Skeletal muscle tissue (tissue), 4 donors: ENCODE data around the gene RAB36. TPM values are rescaled to one million over a fixed set of nuclear protein-coding genes. Genes with fewer than 3 reads are reported as not detected.

Experiments used
- H3K27ac ChIP-seq: one replicate; pipeline ENCODE4 v1.7.0; 2013; ENCODE audit warnings: mild to moderate bottlenecking, low read depth, low read length, inconsistent platforms
- H3K27me3 ChIP-seq, 3 donors: one replicate each; pipeline ENCODE4 v1.7.0; 2013; ENCODE audit warnings: low read length in 3 of 3; ENCODE audit not compliant: control insufficient read depth in 3 of 3, insufficient read depth in 3 of 3
- H3K36me3 ChIP-seq, 3 donors: one replicate each; pipeline ENCODE4 v1.7.0; 2013; ENCODE audit warnings: low read length in 3 of 3; ENCODE audit not compliant: control insufficient read depth in 3 of 3, insufficient read depth in 3 of 3
- H3K4me1 ChIP-seq, 3 donors: one replicate each; pipeline ENCODE4 v1.7.0; 2013; ENCODE audit warnings: low read length in 3 of 3, mild to moderate bottlenecking in 3 of 3; ENCODE audit not compliant: control insufficient read depth in 3 of 3, insufficient read depth in 3 of 3
- H3K4me3 ChIP-seq, 3 donors: one replicate each; pipeline ENCODE4 v1.7.0; 2013; ENCODE audit warnings: low read length in 3 of 3
- H3K9ac ChIP-seq, 3 donors: one replicate each; pipeline ENCODE4 v1.7.0; 2013; ENCODE audit warnings: low read length in 3 of 3, mild to moderate bottlenecking in 3 of 3, moderate library complexity in 2 of 3, low read depth in 1 of 3
- H3K9me3 ChIP-seq, 3 donors: one replicate each; pipeline ENCODE4 v1.7.0; 2013; ENCODE audit warnings: low read length in 3 of 3; ENCODE audit not compliant: control insufficient read depth in 3 of 3
- total RNA-seq: library from RNA; depleted of rRNA; stranded (reverse); fragments of >200 nt; gene quantifications from one replicate; pipeline ENCODE4 v1.2.3, GENCODE V29; 2014
- donor health status: Osteomylitis.

Gene RAB36
- total RNA-seq, 1 donor from 2014 or later: 0.52 TPM

DNA sequence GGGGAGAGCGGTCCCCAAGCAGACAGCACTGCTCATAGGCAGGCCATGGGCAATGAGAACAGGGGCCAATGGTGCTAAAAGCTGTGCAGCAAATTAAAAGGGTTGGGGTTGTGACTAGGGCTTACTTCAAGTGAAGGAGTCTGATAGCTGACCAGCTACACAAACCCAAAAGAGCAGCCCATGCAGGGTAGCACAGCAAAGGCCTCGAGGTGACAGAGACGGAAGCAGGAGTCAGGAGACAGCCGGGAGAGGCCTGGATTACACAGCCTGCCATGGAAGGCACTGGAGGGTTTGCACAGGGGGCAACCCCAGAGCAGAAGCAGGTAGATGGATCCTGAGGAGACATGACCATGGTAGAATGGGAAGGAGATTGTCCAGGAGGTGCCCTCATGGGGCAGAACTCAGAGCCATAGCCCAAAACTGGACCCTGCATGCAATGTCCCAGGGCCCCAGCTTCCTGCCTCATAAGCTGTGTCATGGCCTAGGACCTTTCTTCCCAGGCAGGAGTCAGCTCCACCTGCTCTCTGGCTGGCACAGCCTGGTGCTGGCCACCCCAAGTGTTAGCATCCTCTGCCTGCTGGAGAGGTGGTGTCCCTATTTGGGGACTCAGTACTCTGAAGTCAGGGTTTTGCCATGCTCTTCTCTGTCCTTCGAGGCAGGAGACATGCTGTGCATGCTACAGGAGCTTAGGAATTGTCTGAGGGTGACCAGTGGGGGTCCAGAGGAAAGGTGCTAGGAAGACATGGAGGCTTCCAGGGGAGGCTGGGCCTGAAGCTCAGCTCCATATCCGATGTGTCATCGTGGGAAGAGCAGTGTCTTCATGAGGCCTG lies 36.8 kb upstream of the RAB36 start:
- no peak overlapping the region for H3K4me3 ChIP-seq
- H3K9ac ChIP-seq: no peak overlapping the region
- no peaks in the 10 kb centered on the region for H3K9me3 ChIP-seq
- H3K27ac ChIP-seq: no peak overlapping the region
- peaks cover 0 to 16% (median 11%) of the 10 kb centered on the region in 3 donors for H3K4me1 ChIP-seq
- H3K36me3 ChIP-seq: no peaks in the 10 kb centered on the region
- H3K27me3 ChIP-seq: peaks cover 0 to 2% (median 0%) of the 10 kb centered on the region in 3 donors

GRCh38 chr22:23109079-23109347 lies 36.3 kb upstream of the RAB36 start:
- Histone ChIP-seq H3K27ac (no peak overlapping the region), H3K36me3 (no peaks in the 10 kb centered on the region), H3K9ac (no peak overlapping the region), H3K4me1 (peaks cover 0 to 19% (median 11%) of the 10 kb centered on the region in 3 donors), H3K9me3 (no peaks in the 10 kb centered on the region), H3K27me3 (peaks cover 0 to 2% (median 0%) of the 10 kb centered on the region in 3 donors), H3K4me3 (no peak overlapping the region)

- Histone ChIP-seq H3K9ac (no peak overlapping the region), H3K4me1 (peaks cover 0 to 19% (median 11%) of the 10 kb centered on the region in 3 donors), H3K27me3 (peaks cover 0 to 5% (median 4%) of the 10 kb centered on the region in 3 donors), H3K27ac (no peak overlapping the region), H3K4me3 (no peak overlapping the region), H3K36me3 (no peaks in the 10 kb centered on the region), H3K9me3 (no peaks in the 10 kb centered on the region)
These were observed 35.8 kb upstream of the RAB36 start for GRCh38 chr22:23109441-23109978.

- Histone ChIP-seq H3K4me3 (no peak overlapping the region), H3K4me1 (peaks cover 0 to 19% (median 11%) of the 10 kb centered on the region in 3 donors), H3K9ac (no peak overlapping the region), H3K9me3 (no peaks in the 10 kb centered on the region), H3K27me3 (peaks cover 0 to 12% (median 4%) of the 10 kb centered on the region in 3 donors), H3K36me3 (no peaks in the 10 kb centered on the region), H3K27ac (no peak overlapping the region)
These were observed 34.9 kb upstream of the RAB36 start for GRCh38 chr22:23110190-23110921.

GRCh38 chr22:23110922-23111527 lies 34.3 kb upstream of the RAB36 start:
- H3K4me1 ChIP-seq: peaks cover 0 to 19% (median 11%) of the 10 kb centered on the region in 3 donors
- H3K27me3 ChIP-seq: peaks cover 0 to 12% (median 4%) of the 10 kb centered on the region in 3 donors
- H3K9ac ChIP-seq: no peak overlapping the region
- H3K36me3 ChIP-seq: no peaks in the 10 kb centered on the region
- no peaks in the 10 kb centered on the region for H3K9me3 ChIP-seq
- H3K27ac ChIP-seq: no peak overlapping the region
- H3K4me3 ChIP-seq: no peak overlapping the region

DNA sequence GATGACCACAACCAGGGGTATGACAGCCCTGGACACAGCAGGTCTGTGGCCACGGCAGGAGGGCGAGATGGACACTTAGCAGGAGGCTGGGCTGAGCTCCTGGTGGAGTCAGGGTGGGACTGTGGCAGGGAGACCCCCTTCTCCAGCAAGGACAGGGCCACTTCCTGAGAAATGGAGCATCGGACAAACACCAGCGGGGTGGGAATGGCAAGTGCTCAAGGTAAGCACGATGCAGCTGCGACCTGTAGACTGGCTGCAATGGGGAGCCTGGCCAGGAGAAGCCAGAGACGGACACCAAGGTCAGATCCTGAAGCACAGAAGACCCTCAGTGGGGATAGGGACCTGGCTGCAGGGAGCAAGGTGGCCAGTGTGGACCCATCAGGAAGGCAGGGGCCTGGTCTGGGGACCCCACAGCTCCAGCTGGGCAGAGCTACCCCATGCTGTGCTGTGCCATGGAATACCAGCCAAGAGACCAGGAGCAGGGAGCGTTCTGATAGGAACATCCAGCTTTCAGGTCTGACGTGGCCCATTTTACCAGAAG lies 32.7 kb upstream of the RAB36 start:
- Histone ChIP-seq H3K27ac (no peak overlapping the region), H3K27me3 (peaks cover 0 to 12% (median 8%) of the 10 kb centered on the region in 3 donors), H3K36me3 (no peaks in the 10 kb centered on the region), H3K9ac (no peak overlapping the region), H3K4me1 (peaks cover 0 to 19% (median 11%) of the 10 kb centered on the region in 3 donors), H3K9me3 (no peaks in the 10 kb centered on the region), H3K4me3 (no peak overlapping the region)

- Histone ChIP-seq H3K36me3 (no peaks in the 10 kb centered on the region), H3K27me3 (peaks cover 0 to 12% (median 8%) of the 10 kb centered on the region in 3 donors), H3K27ac (no peak overlapping the region), H3K9ac (no peak overlapping the region), H3K9me3 (no peaks in the 10 kb centered on the region), H3K4me3 (no peak overlapping the region), H3K4me1 (peaks cover 0 to 21% (median 11%) of the 10 kb centered on the region in 3 donors)
These were observed 32.0 kb upstream of the RAB36 start for GRCh38 chr22:23113067-23113846.

DNA sequence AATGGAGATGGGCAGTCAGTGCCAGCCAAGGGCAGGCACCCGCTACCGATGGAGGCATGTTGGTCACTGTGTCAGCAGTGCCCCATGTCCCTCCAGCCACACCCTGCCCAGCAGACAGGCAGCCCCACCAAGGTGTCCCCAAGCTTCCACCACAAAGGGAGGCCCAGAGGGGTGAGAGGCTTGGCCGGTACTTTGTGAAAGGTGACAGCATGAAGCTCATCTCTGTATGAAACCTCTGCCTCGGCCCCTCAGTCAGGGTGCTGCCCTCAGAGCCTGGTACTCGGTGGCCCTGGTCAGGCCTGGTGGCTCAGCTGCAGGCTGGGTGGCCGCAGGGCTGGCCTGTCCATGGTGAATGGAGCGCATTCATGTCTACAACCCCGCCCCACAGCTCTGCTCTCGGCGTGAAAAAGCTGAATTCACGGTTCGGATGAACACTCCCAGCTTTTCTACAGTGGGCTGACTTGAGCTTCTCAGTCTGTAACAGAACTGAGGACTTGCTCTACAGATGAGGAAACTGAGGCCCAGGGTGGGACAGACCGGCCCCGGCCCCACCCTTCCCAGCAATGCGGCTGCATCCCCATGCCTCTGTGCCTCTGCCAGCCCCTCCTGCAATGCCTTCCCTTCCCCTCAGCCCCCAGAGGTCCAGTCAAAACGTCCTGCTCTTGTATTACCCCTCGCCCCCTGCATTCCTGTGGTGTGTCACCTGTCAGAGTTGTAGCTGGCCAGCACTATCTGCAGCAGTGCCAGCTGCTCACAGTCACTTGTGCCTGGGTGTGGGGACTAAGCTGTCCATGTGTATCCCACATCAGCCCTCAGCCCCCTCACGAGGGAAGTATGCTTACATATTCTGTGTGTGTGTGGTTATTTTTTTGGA lies 31.2 kb upstream of the RAB36 start:
- no peak overlapping the region for H3K9ac ChIP-seq
- H3K27ac ChIP-seq: no peak overlapping the region
- peaks cover 0 to 12% (median 8%) of the 10 kb centered on the region in 3 donors for H3K27me3 ChIP-seq
- no peaks in the 10 kb centered on the region for H3K36me3 ChIP-seq
- H3K4me1 ChIP-seq: peaks cover 0 to 21% (median 11%) of the 10 kb centered on the region in 3 donors
- H3K4me3 ChIP-seq: no peak overlapping the region
- H3K9me3 ChIP-seq: no peaks in the 10 kb centered on the region
